ENCODE data around the gene PLXNA3.
A peak's percentile ranks its signal among the peaks of the same experiment; 100 is the strongest.

The PLXNA3 gene

GRCh38 chrX:154458116-154458953, at the start of gene PLXNA3:
TSS of gene PLXNA3 (plus strand) at chrX:154458281. CDS start at chrX:154460184, 1,903 bp downstream.
- DNase-seq (ENCODE audit: low spot score): peak; percentile 77

GRCh38 chrX:154408659-154409221, 49.3 kb upstream of the PLXNA3 start:
- no peak for DNase-seq (ENCODE audit: low spot score)

GRCh38 chrX:154409222-154409871, 48.7 kb upstream of the PLXNA3 start, which contains the start of gene DNASE1L1:
TSS of gene DNASE1L1 (minus strand) at chrX:154409254. CDS start at chrX:154405568, 3,686 bp downstream.
- peak; percentile 76 for DNase-seq (ENCODE audit: low spot score)

DNA sequence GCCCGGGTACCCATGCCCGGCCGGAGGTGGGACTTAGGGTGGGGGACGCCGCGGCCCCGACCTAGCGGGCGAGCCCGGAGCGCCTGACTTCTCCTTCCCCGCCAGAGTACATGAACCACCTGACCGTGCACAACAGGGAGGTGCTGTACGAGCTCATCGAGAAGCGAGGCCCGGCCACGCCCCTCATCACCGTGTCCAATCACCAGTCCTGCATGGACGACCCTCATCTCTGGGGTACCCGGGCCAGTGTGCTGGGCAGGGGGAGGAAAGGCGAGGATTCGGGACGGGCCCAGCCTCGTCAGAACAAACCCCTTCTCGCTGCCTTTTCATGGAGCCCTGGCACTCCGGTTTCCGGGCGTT, 46.1 kb upstream of the PLXNA3 start:
- peak; percentile 58 for DNase-seq (ENCODE audit: low spot score)

GRCh38 chrX:154412468-154412867, 45.6 kb upstream of the PLXNA3 start:
- no peak for DNase-seq (ENCODE audit: low spot score)

GRCh38 chrX:154413142-154413541, 44.9 kb upstream of the PLXNA3 start:
- no peak for DNase-seq (ENCODE audit: low spot score)

GRCh38 chrX:154417157-154417556, 40.9 kb upstream of the PLXNA3 start:
- DNase-seq (ENCODE audit: low spot score): no peak

GRCh38 chrX:154419189-154419588, 38.9 kb upstream of the PLXNA3 start:
- DNase-seq (ENCODE audit: low spot score): no peak

GRCh38 chrX:154419688-154420401, 38.2 kb upstream of the PLXNA3 start:
- no peak for DNase-seq (ENCODE audit: low spot score)

DNA sequence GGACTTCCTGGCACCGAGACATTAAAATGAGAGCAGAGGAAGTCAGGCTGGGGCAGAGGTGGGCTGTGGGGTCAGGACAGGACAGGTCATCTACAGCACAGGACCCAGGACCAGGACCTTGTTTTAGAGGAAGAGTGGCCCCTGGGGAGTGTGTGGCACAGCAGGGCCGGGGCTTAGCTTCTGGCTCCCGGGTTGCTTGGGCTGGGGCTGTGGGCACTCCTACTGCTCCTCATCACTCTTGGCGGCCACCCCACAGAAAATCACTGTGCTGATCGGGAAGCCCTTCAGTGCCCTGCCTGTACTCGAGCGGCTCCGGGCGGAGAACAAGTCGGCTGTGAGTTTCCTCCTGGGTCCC, 37.7 kb upstream of the PLXNA3 start:
- DNase-seq (ENCODE audit: low spot score): no peak

GRCh38 chrX:154426916-154427770, 30.9 kb upstream of the PLXNA3 start:
- DNase-seq (ENCODE audit: low spot score): no peak

DNA sequence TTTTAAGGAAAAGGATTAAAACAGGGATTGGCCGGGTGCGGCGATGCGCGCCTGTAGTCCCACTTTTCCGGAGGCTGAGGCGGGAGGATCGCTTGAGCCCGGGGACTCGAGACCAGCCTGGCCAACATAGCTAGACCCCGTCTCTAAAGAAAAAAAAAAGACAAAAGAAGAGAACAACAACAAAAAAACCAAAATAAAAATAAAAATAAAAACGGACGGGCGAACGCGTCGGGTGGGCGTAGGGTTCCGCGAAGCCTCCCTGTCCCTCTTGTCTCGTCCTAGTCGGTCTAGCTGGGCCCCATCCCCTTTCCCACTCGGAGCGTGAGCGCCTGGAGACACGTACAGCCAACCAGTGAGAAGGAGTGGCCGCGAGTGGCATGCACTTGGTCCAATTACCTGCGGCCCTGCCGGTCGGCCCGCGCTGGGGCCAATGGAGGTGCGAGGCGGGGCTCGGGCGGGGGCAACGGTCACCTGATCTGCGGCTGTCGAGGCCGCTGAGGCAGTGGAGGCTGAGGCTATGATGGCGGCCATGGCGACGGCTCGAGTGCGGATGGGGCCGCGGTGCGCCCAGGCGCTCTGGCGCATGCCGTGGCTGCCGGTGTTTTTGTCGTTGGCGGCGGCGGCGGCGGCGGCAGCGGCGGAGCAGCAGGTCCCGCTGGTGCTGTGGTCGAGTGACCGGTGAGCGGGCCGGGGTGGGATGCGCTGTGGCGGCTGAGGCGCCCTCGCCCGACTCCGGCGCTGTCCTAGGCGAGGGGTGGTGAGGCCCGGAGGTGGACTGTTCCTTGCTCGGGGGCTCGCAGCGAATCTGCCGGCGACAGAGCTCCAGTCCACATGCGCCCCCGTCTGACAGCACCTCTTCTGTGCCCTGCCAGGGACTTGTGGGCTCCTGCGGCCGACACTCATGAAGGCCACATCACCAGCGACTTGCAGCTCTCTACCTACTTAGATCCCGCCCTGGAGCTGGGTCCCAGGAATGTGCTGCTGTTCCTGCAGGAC, 29.6 kb upstream of the PLXNA3 start, which contains the start of gene ATP6AP1:
Gene ATP6AP1 (plus strand): TSS at position 502 of the 996 bp plus-strand sequence. CDS start 16 bp downstream, at position 518.
- peak; percentile 90 for DNase-seq (ENCODE audit: low spot score)

- no peak for DNase-seq (ENCODE audit: low spot score)
Observed at GRCh38 chrX:154429711-154430110, 28.4 kb upstream of the PLXNA3 start.

DNA sequence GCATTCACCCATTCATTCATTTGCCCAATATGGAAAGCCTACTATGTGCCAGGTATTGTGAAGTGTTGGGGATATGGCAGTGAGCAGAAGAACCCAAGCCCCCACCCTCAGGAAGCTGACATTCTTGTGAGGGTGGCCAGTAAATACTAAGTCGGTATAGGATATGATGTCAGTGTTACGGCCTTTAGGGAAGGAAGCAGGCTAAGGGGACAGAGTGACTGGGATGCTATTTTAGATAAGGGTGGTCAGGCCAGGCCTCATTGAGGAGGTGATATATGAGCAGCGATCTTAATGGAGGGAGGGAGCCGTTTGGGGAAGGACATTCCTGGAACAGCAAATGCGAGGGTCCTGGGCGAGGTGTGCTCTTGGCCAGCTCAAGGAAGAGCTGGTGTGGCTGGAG, 27.6 kb upstream of the PLXNA3 start:
- DNase-seq (ENCODE audit: low spot score): no peak

- DNase-seq (ENCODE audit: low spot score): no peak
Observed at GRCh38 chrX:154430916-154431315, 27.2 kb upstream of the PLXNA3 start.

DNA sequence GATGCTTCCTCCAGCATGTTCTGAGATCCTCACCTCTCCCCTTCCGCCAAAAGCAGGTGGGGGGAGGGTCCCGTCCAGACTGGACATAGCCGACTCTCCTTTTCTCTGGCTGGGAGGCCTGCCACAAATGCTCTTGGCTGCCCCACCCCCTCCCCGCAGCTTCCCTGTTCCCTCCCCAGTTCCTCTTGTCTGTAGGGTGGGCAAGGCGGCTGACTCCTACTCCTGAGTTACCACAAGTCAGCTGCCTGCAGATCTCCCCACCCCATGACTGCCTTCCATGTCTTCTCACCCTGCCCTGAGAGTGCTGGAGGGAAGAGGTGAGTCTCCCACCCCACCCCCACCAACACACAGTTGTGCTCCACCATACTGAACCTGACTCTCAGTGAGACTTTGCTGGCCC, 26.7 kb upstream of the PLXNA3 start:
- DNase-seq (ENCODE audit: low spot score): no peak

GRCh38 chrX:154432210-154432609, 25.9 kb upstream of the PLXNA3 start:
- DNase-seq (ENCODE audit: low spot score): no peak

GRCh38 chrX:154433605-154434004, 24.5 kb upstream of the PLXNA3 start:
- DNase-seq (ENCODE audit: low spot score): no peak

DNA sequence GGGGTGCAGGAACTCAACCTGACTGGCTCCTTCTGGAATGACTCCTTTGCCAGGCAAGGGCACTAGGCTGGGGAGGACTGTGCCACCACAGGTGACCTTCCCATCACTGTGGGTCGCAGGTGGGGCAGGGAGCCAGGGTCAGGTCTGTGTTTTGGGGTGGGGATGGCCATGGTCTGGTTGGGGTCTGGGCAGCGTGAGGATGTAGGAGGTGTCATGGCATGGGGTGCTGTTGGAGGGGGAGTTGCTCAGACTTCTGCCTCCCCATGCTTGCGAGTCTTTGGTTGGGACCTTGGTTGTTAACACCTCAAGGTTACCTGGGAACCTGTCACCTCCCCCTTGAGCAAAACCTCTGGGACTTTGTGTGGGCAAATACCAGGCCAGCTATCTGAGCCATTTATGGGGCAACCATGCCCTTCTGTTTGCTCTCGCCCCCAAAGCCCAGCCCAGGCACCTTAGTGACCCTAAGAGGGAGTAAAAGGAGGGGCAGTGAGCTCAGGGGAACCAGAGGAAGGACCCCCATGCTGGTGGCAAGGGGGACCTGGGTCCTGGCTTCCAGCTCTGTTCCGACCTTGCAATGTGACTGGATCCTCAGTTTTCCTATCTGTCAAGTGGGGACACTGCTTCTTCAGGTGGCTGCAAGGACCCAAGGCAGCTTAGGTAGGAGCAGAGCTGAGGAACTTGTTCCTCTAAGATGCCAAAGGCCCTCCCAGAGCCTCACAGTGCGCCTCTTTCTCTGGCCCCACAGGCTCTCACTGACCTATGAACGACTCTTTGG, 23.5 kb upstream of the PLXNA3 start:
- DNase-seq (ENCODE audit: low spot score): no peak

Data from AG20443 (cell line).